ENCODE results near the gene RNF138. TPM values are rescaled to one million over a fixed set of nuclear protein-coding genes. Genes with fewer than 3 reads are reported as not detected.

The RNF138 gene
- total RNA-seq, 1 experiment from 2014 or later, result 103 TPM

GRCh38 chr18:32092422-32093101, 888 bp downstream of the RNF138 start (continued):
- TF ChIP-seq TP53 (CRISPR knock-in tag; IDR thresholded peaks at IDR 0.05), result 0 out of 2 replicates have a peak, but pooled peaks have one; percentile 16
- no peak for TF ChIP-seq PRRX2 (CRISPR knock-in tag; IDR thresholded peaks at IDR 0.05)
- no peak for TF ChIP-seq ATF2 (CRISPR knock-in tag; IDR thresholded peaks at IDR 0.05; ENCODE audit: borderline replicate concordance, low read depth)
- 0 out of 2 replicates have a peak, but pooled peaks have one; percentile 55 for TF ChIP-seq E2F5 (CRISPR knock-in tag; IDR thresholded peaks at IDR 0.05)
- no peak for TF ChIP-seq E2F4 (CRISPR knock-in tag; IDR thresholded peaks at IDR 0.05; ENCODE audit: borderline replicate concordance, low read depth)
- no peak for TF ChIP-seq ZNF416 (CRISPR knock-in tag; IDR thresholded peaks at IDR 0.05)
- TF ChIP-seq ZSCAN18 (CRISPR knock-in tag; IDR thresholded peaks at IDR 0.05), result no peak
- no peak for TF ChIP-seq JAZF1 (CRISPR knock-in tag; IDR thresholded peaks at IDR 0.05)
- TF ChIP-seq ZNF512 (CRISPR knock-in tag; IDR thresholded peaks at IDR 0.05; ENCODE audit: borderline replicate concordance), result no peak

- DNase-seq (ENCODE audit: low spot score), result peak; percentile 52
- POLR2A ChIA-PET, result interaction anchor here (2.0 to 2.6 kb wide), 2 partner anchors 74 to 150 kb away, joined by 10 to 15 read pairs; partner anchors contain the start of genes RNF125 and TRAPPC8
- ATAC-seq, result no peak
- CTCF ChIA-PET, result interaction anchor here (1.1 kb wide), 1 partner anchor 103 kb away, joined by 4 read pairs; no protein-coding TSS in a partner anchor
- Mint-ChIP-seq H3K4me3 (peak overlapping the region; percentile 92), H3K27ac (peak overlapping the region; percentile 14; the same call in 1 of the 2 replicates), H3K4me1 (peaks cover 32% of the 10 kb centered on the region), H3K9me3 (no peaks in the 10 kb centered on the region), H3K36me3 (peaks cover 13% of the 10 kb centered on the region), H3K27me3 (ENCODE audit: low read depth) (no peaks in the 10 kb centered on the region)
- TF ChIP-seq USF2 (CRISPR knock-in tag; IDR thresholded peaks at IDR 0.05), result no peak
- no peak for TF ChIP-seq STAT6 (CRISPR knock-in tag; conservative IDR thresholded peaks at IDR 0.05; ENCODE audit: low read depth)
- no peak for TF ChIP-seq HMGA2 (CRISPR knock-in tag; IDR thresholded peaks at IDR 0.05)
- no peak for TF ChIP-seq SMAD4 (CRISPR knock-in tag; IDR thresholded peaks at IDR 0.05)
- no peak for TF ChIP-seq ZNF138 (CRISPR knock-in tag; conservative IDR thresholded peaks at IDR 0.05)
- no peak for TF ChIP-seq ETV6 (CRISPR knock-in tag; IDR thresholded peaks at IDR 0.05)
- no peak for TF ChIP-seq USF1 (CRISPR knock-in tag; IDR thresholded peaks at IDR 0.05)
- no peak for TF ChIP-seq NFYB (CRISPR knock-in tag; conservative IDR thresholded peaks at IDR 0.05; ENCODE audit: low read depth)
- TF ChIP-seq NR2C2 (CRISPR knock-in tag; IDR thresholded peaks at IDR 0.05), result no peak
- TF ChIP-seq ELF4 (CRISPR knock-in tag; IDR thresholded peaks at IDR 0.05; ENCODE audit: low read depth), result no peak
- no peak for TF ChIP-seq E2F1 (CRISPR knock-in tag; IDR thresholded peaks at IDR 0.05)
- TF ChIP-seq CDX4 (CRISPR knock-in tag; IDR thresholded peaks at IDR 0.05; ENCODE audit: borderline replicate concordance), result no peak
- 0 out of 2 replicates have a peak, but pooled peaks have one; percentile 2 for TF ChIP-seq ZNF317 (CRISPR knock-in tag; IDR thresholded peaks at IDR 0.05; ENCODE audit: borderline replicate concordance, low read depth)
Observed at GRCh38 chr18:32093102-32093511, 1.4 kb downstream of the RNF138 start.
